HCT116 (cell line): ENCODE data around the gene DUS3L. TPM values are rescaled to one million over a fixed set of nuclear protein-coding genes. Genes with fewer than 3 reads are reported as not detected.

Source experiments
- ATAC-seq: fragments of 200-7000 bp; cut with Tn5 transposase; 2 replicates; pipeline ENCODE4 v1.9.1; 2020; ENCODE audit warnings: mild to moderate bottlenecking, moderate library complexity
- BruUV-seq: library from RNA; stranded (reverse); fragments of 400-500 nt; replicated peaks from 2 replicates; lab custom pipeline; 2021; lab: Mats Ljungman, UMichigan
- CTCF ChIA-PET: fragments of 300-600 bp; sonication (Branson Sonifier 250); formaldehyde crosslinking; loops from one replicate; lab custom pipeline; 2021; ENCODE audit warnings: antibody characterized with exemption; lab: Charles Lee
- POLR2A ChIA-PET: fragments of 300-600, 350-600 bp; sonication (Branson Sonifier 250); formaldehyde crosslinking; loops from one replicate; lab custom pipeline; 2021; ENCODE audit warnings: antibody characterized with exemption; lab: Charles Lee
- RAD21 ChIA-PET, 2 experiments: fragments of 300-600 bp; sonication (Branson Sonifier 250); formaldehyde crosslinking; loops; one replicate each; lab custom pipeline; 2023; ENCODE audit warnings: low total read pairs in 2 of 2; ENCODE audit not compliant: uncharacterized antibody in 2 of 2, unreplicated experiment in 2 of 2, low non-redundant PET in 1 of 2; lab: Charles Lee
- DNase-seq: peaks from one replicate; pipeline ENCODE4 v3.0.0-alpha.2; 2010; ENCODE audit warnings: low read depth, low spot score
- H2AFZ ChIP-seq: fragments of 200-600 bp; shearing (Covaris generic), sonication (generic); 2 replicates; pipeline ENCODE4 v1.6.1; 2017; ENCODE audit warnings: low read depth, mixed run types, mixed read lengths, antibody characterized with exemption, low read length; ENCODE audit not compliant: poor library complexity, severe bottlenecking
- H3K27ac ChIP-seq: 2 replicates; pipeline ENCODE4 v1.5.1; 2012; ENCODE audit warnings: low read depth, low read length
- H3K27me3 ChIP-seq: fragments of 200-600 bp; sonication (generic); 2 replicates; pipeline ENCODE4 v1.6.1; 2016; ENCODE audit warnings: mixed run types, low read length, mixed read lengths; ENCODE audit not compliant: insufficient read depth
- H3K36me3 ChIP-seq, 2 experiments: fragments of 200-500 bp in 1 of 2; fragments of 200-600 bp in 1 of 2; sonication (Bioruptor generic) in 1 of 2; sonication (generic) in 1 of 2; 2 replicates each; pipeline versions ENCODE4 v1.5.1 to v1.6.1; 2014 to 2016; ENCODE audit warnings: low read length in 2 of 2, inconsistent platforms in 1 of 2, mixed read lengths in 1 of 2, mixed run types in 1 of 2; ENCODE audit not compliant: insufficient read depth in 2 of 2, control insufficient read depth in 1 of 2
- H3K4me1 ChIP-seq, 2 experiments: fragments of 200-600 bp in 1 of 2; sonication (generic) in 1 of 2; 2 replicates each; pipeline versions ENCODE4 v1.5.1 to v1.6.1; 2012 to 2017; ENCODE audit warnings: low read length in 2 of 2, inconsistent platforms in 1 of 2, mild to moderate bottlenecking in 1 of 2, mixed read lengths in 1 of 2, mixed run types in 1 of 2, moderate library complexity in 1 of 2; ENCODE audit not compliant: insufficient read depth in 2 of 2, control insufficient read depth in 1 of 2
- H3K4me2 ChIP-seq: fragments of 200-600 bp; sonication (generic); 2 replicates; pipeline ENCODE4 v1.6.1; 2017; ENCODE audit warnings: mixed run types, low read length, mixed read lengths
- H3K4me3 ChIP-seq, 2 experiments: fragments of 200-600 bp in 1 of 2; sonication (generic) in 1 of 2; replicated peaks in 1 of 2; 2 replicates each; pipeline ENCODE4 v1.5.1; 2011 to 2016; ENCODE audit warnings: low read length in 2 of 2, control low read depth in 1 of 2, low read depth in 1 of 2, mild to moderate bottlenecking in 1 of 2, mixed read lengths in 1 of 2, mixed run types in 1 of 2
- H3K79me2 ChIP-seq: fragments of 200-600 bp; sonication (generic); 2 replicates; pipeline ENCODE4 v1.6.1; 2017; ENCODE audit warnings: mild to moderate bottlenecking, mixed run types, low read length, moderate library complexity, mixed read lengths; ENCODE audit not compliant: insufficient read depth
- H3K9ac ChIP-seq: fragments of 200-600 bp; sonication (generic); 2 replicates; pipeline ENCODE4 v1.6.1; 2016; ENCODE audit warnings: low read length, mixed read lengths
- H3K9me2 ChIP-seq: fragments of 200-600 bp; sonication (generic), shearing (Covaris generic); 2 replicates; pipeline ENCODE4 v1.6.1; 2017; ENCODE audit warnings: mixed run types, mild to moderate bottlenecking, moderate library complexity; ENCODE audit not compliant: insufficient read depth
- H3K9me3 ChIP-seq, 2 experiments: fragments of 200-500 bp in 1 of 2; fragments of 200-600 bp in 1 of 2; sonication (Bioruptor generic) in 1 of 2; sonication (generic) in 1 of 2; 2 replicates each; pipeline ENCODE4 v1.6.1; 2014 to 2017; ENCODE audit warnings: low read length in 2 of 2, mixed read lengths in 2 of 2, inconsistent platforms in 1 of 2, low read depth in 1 of 2, mild to moderate bottlenecking in 1 of 2, mixed run types in 1 of 2, moderate library complexity in 1 of 2; ENCODE audit not compliant: control insufficient read depth in 1 of 2, insufficient read depth in 1 of 2
- H4K20me1 ChIP-seq: fragments of 200-600 bp; sonication (generic), shearing (Covaris generic); 2 replicates; pipeline ENCODE4 v1.6.1; 2017; ENCODE audit warnings: mixed run types, mild to moderate bottlenecking, moderate library complexity; ENCODE audit not compliant: insufficient read depth
- CBX3 ChIP-seq: IDR thresholded peaks from 2 replicates; pipeline ENCODE4 v1.6.1; 2012; ENCODE audit warnings: low read depth
- CEBPB ChIP-seq: IDR thresholded peaks from 2 replicates; pipeline ENCODE4 v1.6.1; 2012; ENCODE audit warnings: low read depth
- EGR1 ChIP-seq: IDR thresholded peaks from 2 replicates; pipeline ENCODE4 v1.6.1; 2012; ENCODE audit warnings: low read depth
- ELF1 ChIP-seq: IDR thresholded peaks from 2 replicates; pipeline ENCODE4 v1.6.1; 2012; ENCODE audit warnings: low read depth, borderline replicate concordance
- EZH2phosphoT487 ChIP-seq: fragments of 200-600 bp; IDR thresholded peaks from 2 replicates; pipeline ENCODE4 v1.6.1; 2018; ENCODE audit warnings: antibody characterized with exemption, borderline replicate concordance
- JUND ChIP-seq: IDR thresholded peaks from 2 replicates; pipeline ENCODE4 v1.6.1; 2012
- POLR2A ChIP-seq: IDR thresholded peaks from 2 replicates; pipeline ENCODE4 v1.7.0; 2011; ENCODE audit warnings: borderline replicate concordance; ENCODE audit not compliant: insufficient read depth, insufficient read length; ENCODE audit errors: extremely low read depth
- POLR2AphosphoS5 ChIP-seq: IDR thresholded peaks from 2 replicates; pipeline ENCODE4 v1.6.1; 2011; ENCODE audit warnings: mild to moderate bottlenecking, low read depth, low read length, moderate library complexity
- RAD21 ChIP-seq: IDR thresholded peaks from 2 replicates; pipeline ENCODE4 v1.6.1; 2012; ENCODE audit warnings: low read depth, mild to moderate bottlenecking
- SIN3A ChIP-seq: IDR thresholded peaks from 2 replicates; pipeline ENCODE4 v1.6.1; 2012; ENCODE audit warnings: low read depth
- SP1 ChIP-seq: IDR thresholded peaks from 2 replicates; pipeline ENCODE4 v1.6.1; 2012; ENCODE audit warnings: low read depth
- SRF ChIP-seq: IDR thresholded peaks from 2 replicates; pipeline ENCODE4 v1.6.1; 2012; ENCODE audit warnings: low read depth
- TCF7L2 ChIP-seq: IDR thresholded peaks from 2 replicates; pipeline ENCODE4 v1.7.0; 2011; ENCODE audit warnings: borderline replicate concordance, inconsistent platforms; ENCODE audit not compliant: insufficient read depth, insufficient read length; ENCODE audit errors: extremely low read depth
- YY1 ChIP-seq: IDR thresholded peaks from 2 replicates; pipeline ENCODE4 v1.6.1; 2011; ENCODE audit warnings: low read length, low read depth, moderate library complexity, mild to moderate bottlenecking; ENCODE audit not compliant: insufficient replicate concordance; ENCODE audit errors: extremely low read depth
- ZFX ChIP-seq: fragments of 450-650 bp; IDR thresholded peaks from 2 replicates; pipeline ENCODE4 v1.6.1; 2017
- intact Hi-C: fragments of 100-400 bp; cut with micrococcal nuclease; formaldehyde crosslinking; loops from 2 replicates; pipeline ENCODE4 v1.10.0; 2022
- total RNA-seq: library from RNA; stranded (reverse); gene quantifications from one replicate; pipeline ENCODE4 v1.2.1, GENCODE V29; 2021; ENCODE audit not compliant: unreplicated experiment
- TF ChIP-seq, protein P1 (sequence below): IDR thresholded peaks from 2 replicates; pipeline ENCODE4 v1.6.1; 2012
- TF ChIP-seq, protein P2 (sequence below): IDR thresholded peaks from 2 replicates; pipeline ENCODE4 v1.6.1; 2012; ENCODE audit warnings: low read depth
- TF ChIP-seq, protein P3 (sequence below): IDR thresholded peaks from 2 replicates; pipeline ENCODE4 v1.6.1; 2011; ENCODE audit warnings: mild to moderate bottlenecking, low read length, moderate library complexity; ENCODE audit not compliant: insufficient replicate concordance; ENCODE audit errors: extremely low read depth
- TF ChIP-seq, protein P4 (sequence below): IDR thresholded peaks from 2 replicates; pipeline ENCODE4 v1.6.1; 2012

DUS3L gene
- total RNA-seq, 1 experiment from 2014 or later, result 78.1 TPM

DNA sequence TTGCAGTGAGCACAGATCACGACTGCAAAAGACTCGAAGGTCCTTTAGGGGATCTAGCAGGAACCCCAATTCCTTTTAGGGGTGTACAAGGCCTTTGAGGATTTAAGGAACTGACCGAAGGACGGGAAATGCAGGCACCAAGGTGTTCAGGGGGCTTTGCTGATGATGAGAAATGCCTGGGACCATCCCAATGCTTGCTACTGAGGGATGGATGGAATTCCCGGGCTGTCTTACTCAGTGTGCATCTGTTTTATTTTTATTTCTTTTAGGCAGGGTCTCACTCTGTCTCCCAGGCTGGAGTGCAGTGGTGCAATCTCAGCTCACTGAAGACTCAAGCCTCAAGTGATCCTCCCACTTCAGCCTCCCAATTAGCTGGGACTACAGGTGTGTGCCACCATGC lies 17.7 kb downstream of the DUS3L start:
- Histone ChIP-seq H3K36me3 (no peaks in the 10 kb centered on the region), H4K20me1 (no peaks in the 10 kb centered on the region), H2AFZ (peak overlapping the region; percentile 84), H3K4me3 (no peak overlapping the region), H3K79me2 (no peaks in the 10 kb centered on the region), H3K27ac (no peak overlapping the region), H3K9me2 (no peaks in the 10 kb centered on the region), H3K4me2 (peak overlapping the region; percentile 51; the same call in 1 of the 2 replicates), H3K27me3 (no peaks in the 10 kb centered on the region), H3K9me3 (no peaks in the 10 kb centered on the region), H3K4me1 (peaks cover 0 to 11% of the 10 kb centered on the region in 2 experiments; a peak in 3 of 4 replicates), H3K9ac (no peak overlapping the region)
- DNase-seq, result no peak
- ChIA-PET RAD21 (interaction anchor here in 1 of 2 experiments (0.7 kb wide), 1 partner anchor 214 kb away, joined by 3 read pairs; no protein-coding TSS in a partner anchor), CTCF (interaction anchor here (1.8 to 3.1 kb wide), 3 partner anchors 21 to 249 kb away, joined by 7 to 20 read pairs (median 8); no protein-coding TSS in a partner anchor), POLR2A (interaction anchor here (0.6 to 1.1 kb wide), 2 partner anchors 18 to 31 kb away, joined by 3 read pairs; no protein-coding TSS in a partner anchor)
- no TSS peak for BruUV-seq
- ATAC-seq, result peak; percentile 33
- intact Hi-C loops, result loop anchor here (1.0 to 2.0 kb wide), 2 partner anchors 18 to 249 kb away; partner anchors contain the start of gene DUS3L
- TF ChIP-seq RAD21, result no peak
- no peak for TF ChIP-seq POLR2A
- no peak for TF ChIP-seq CBX3
- TF ChIP-seq JUND, result no peak
- no peak for TF ChIP-seq YY1
- TF ChIP-seq, protein P1, sequence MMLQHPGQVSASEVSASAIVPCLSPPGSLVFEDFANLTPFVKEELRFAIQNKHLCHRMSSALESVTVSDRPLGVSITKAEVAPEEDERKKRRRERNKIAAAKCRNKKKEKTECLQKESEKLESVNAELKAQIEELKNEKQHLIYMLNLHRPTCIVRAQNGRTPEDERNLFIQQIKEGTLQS, result no peak
- no peak for TF ChIP-seq SRF
- TF ChIP-seq ZFX, result no peak
- no peak for TF ChIP-seq ELF1
- no peak for TF ChIP-seq POLR2AphosphoS5
- TF ChIP-seq, protein P2, sequence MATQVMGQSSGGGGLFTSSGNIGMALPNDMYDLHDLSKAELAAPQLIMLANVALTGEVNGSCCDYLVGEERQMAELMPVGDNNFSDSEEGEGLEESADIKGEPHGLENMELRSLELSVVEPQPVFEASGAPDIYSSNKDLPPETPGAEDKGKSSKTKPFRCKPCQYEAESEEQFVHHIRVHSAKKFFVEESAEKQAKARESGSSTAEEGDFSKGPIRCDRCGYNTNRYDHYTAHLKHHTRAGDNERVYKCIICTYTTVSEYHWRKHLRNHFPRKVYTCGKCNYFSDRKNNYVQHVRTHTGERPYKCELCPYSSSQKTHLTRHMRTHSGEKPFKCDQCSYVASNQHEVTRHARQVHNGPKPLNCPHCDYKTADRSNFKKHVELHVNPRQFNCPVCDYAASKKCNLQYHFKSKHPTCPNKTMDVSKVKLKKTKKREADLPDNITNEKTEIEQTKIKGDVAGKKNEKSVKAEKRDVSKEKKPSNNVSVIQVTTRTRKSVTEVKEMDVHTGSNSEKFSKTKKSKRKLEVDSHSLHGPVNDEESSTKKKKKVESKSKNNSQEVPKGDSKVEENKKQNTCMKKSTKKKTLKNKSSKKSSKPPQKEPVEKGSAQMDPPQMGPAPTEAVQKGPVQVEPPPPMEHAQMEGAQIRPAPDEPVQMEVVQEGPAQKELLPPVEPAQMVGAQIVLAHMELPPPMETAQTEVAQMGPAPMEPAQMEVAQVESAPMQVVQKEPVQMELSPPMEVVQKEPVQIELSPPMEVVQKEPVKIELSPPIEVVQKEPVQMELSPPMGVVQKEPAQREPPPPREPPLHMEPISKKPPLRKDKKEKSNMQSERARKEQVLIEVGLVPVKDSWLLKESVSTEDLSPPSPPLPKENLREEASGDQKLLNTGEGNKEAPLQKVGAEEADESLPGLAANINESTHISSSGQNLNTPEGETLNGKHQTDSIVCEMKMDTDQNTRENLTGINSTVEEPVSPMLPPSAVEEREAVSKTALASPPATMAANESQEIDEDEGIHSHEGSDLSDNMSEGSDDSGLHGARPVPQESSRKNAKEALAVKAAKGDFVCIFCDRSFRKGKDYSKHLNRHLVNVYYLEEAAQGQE, result no peak
- TF ChIP-seq TCF7L2, result no peak
- TF ChIP-seq, protein P3, sequence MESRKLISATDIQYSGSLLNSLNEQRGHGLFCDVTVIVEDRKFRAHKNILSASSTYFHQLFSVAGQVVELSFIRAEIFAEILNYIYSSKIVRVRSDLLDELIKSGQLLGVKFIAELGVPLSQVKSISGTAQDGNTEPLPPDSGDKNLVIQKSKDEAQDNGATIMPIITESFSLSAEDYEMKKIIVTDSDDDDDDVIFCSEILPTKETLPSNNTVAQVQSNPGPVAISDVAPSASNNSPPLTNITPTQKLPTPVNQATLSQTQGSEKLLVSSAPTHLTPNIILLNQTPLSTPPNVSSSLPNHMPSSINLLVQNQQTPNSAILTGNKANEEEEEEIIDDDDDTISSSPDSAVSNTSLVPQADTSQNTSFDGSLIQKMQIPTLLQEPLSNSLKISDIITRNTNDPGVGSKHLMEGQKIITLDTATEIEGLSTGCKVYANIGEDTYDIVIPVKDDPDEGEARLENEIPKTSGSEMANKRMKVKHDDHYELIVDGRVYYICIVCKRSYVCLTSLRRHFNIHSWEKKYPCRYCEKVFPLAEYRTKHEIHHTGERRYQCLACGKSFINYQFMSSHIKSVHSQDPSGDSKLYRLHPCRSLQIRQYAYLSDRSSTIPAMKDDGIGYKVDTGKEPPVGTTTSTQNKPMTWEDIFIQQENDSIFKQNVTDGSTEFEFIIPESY, result no peak
- no peak for TF ChIP-seq CEBPB
- TF ChIP-seq SP1, result no peak
- no peak for TF ChIP-seq SIN3A
- TF ChIP-seq, protein P4, sequence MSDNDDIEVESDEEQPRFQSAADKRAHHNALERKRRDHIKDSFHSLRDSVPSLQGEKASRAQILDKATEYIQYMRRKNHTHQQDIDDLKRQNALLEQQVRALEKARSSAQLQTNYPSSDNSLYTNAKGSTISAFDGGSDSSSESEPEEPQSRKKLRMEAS, result no peak
- TF ChIP-seq EZH2phosphoT487, result no peak
- TF ChIP-seq EGR1, result no peak
